ENCODE results near the gene CDH8.

The CDH8 gene

GRCh38 chr16:61885343-61885742 lies 150.9 kb downstream of the CDH8 start:
- TF ChIP-seq EZH2phosphoT487 (conservative IDR thresholded peaks at IDR 0.05; ENCODE audit: low read length) (no peak), CTCF (IDR thresholded peaks at IDR 0.05; ENCODE audit: insufficient read depth, low read length, poor library complexity, severe bottlenecking) (no peak)
- Histone ChIP-seq H3K4me3 (ENCODE audit: insufficient read depth, low read length, poor library complexity, severe bottlenecking) (no peak overlapping the region), H3K27ac (ENCODE audit: low read depth, low read length) (no peak overlapping the region)

GRCh38 chr16:61879306-61879705 lies 156.9 kb downstream of the CDH8 start:
- no peaks in the 10 kb centered on the region for H3K9me2 ChIP-seq (replicated peaks; ENCODE audit: insufficient read depth, low read length)
- no peak overlapping the region for H3K27ac ChIP-seq (ENCODE audit: low read depth, low read length)
- no peaks in the 10 kb centered on the region for H3F3A ChIP-seq (ENCODE audit: insufficient read depth)
- no peaks in the 10 kb centered on the region for H3K27me3 ChIP-seq (ENCODE audit: low read length)
- no peaks in the 10 kb centered on the region for H3K79me2 ChIP-seq (ENCODE audit: insufficient read depth, low read length)
- no peak overlapping the region for H3K4me3 ChIP-seq (ENCODE audit: insufficient read depth, low read length, poor library complexity, severe bottlenecking)
- H2AFZ ChIP-seq (ENCODE audit: low read depth, low read length, severe bottlenecking), result no peak overlapping the region
- no peak overlapping the region for H3K9ac ChIP-seq (ENCODE audit: low read length)
- H3K9me3 ChIP-seq (ENCODE audit: insufficient read depth, low read length), result no peaks in the 10 kb centered on the region
- no peak overlapping the region for H3K4me2 ChIP-seq (ENCODE audit: low read depth, low read length, poor library complexity, severe bottlenecking)
- no peaks in the 10 kb centered on the region for H3K36me3 ChIP-seq (ENCODE audit: low read length)
- TF ChIP-seq CTCF (IDR thresholded peaks at IDR 0.05; ENCODE audit: insufficient read depth, low read length, poor library complexity, severe bottlenecking) (no peak), EZH2phosphoT487 (conservative IDR thresholded peaks at IDR 0.05; ENCODE audit: low read length) (no peak)
- no peaks in the 10 kb centered on the region for H4K20me1 ChIP-seq (ENCODE audit: low read depth, low read length)

More at GRCh38 chr16:61885343-61885742, 150.9 kb downstream of the CDH8 start:
- H3K9me2 ChIP-seq (replicated peaks; ENCODE audit: insufficient read depth, low read length), result no peaks in the 10 kb centered on the region
- H3K9me3 ChIP-seq (ENCODE audit: insufficient read depth, low read length), result no peaks in the 10 kb centered on the region
- no peak overlapping the region for H3K9ac ChIP-seq (ENCODE audit: low read length)
- H3K27me3 ChIP-seq (ENCODE audit: low read length), result no peaks in the 10 kb centered on the region
- no peaks in the 10 kb centered on the region for H3K36me3 ChIP-seq (ENCODE audit: low read length)
- H3K4me2 ChIP-seq (ENCODE audit: low read depth, low read length, poor library complexity, severe bottlenecking), result no peak overlapping the region
- H3K79me2 ChIP-seq (ENCODE audit: insufficient read depth, low read length), result no peaks in the 10 kb centered on the region
- H4K20me1 ChIP-seq (ENCODE audit: low read depth, low read length), result no peaks in the 10 kb centered on the region
- no peak overlapping the region for H2AFZ ChIP-seq (ENCODE audit: low read depth, low read length, severe bottlenecking)
- no peaks in the 10 kb centered on the region for H3F3A ChIP-seq (ENCODE audit: insufficient read depth)

GRCh38 chr16:61877436-61877835 lies 158.8 kb downstream of the CDH8 start:
- Histone ChIP-seq H3K9me3 (ENCODE audit: insufficient read depth, low read length) (no peaks in the 10 kb centered on the region), H3K27ac (ENCODE audit: low read depth, low read length) (no peak overlapping the region), H3K79me2 (ENCODE audit: insufficient read depth, low read length) (no peaks in the 10 kb centered on the region), H3K9me2 (replicated peaks; ENCODE audit: insufficient read depth, low read length) (no peaks in the 10 kb centered on the region), H3K36me3 (ENCODE audit: low read length) (no peaks in the 10 kb centered on the region), H3K9ac (ENCODE audit: low read length) (no peak overlapping the region), H3K4me2 (ENCODE audit: low read depth, low read length, poor library complexity, severe bottlenecking) (no peak overlapping the region), H3F3A (ENCODE audit: insufficient read depth) (no peaks in the 10 kb centered on the region), H4K20me1 (ENCODE audit: low read depth, low read length) (no peaks in the 10 kb centered on the region), H3K4me3 (ENCODE audit: insufficient read depth, low read length, poor library complexity, severe bottlenecking) (no peak overlapping the region), H3K27me3 (ENCODE audit: low read length) (no peaks in the 10 kb centered on the region), H2AFZ (ENCODE audit: low read depth, low read length, severe bottlenecking) (no peak overlapping the region)
- TF ChIP-seq EZH2phosphoT487 (conservative IDR thresholded peaks at IDR 0.05; ENCODE audit: low read length) (no peak), CTCF (IDR thresholded peaks at IDR 0.05; ENCODE audit: insufficient read depth, low read length, poor library complexity, severe bottlenecking) (no peak)

- Histone ChIP-seq H4K20me1 (ENCODE audit: low read depth, low read length) (no peaks in the 10 kb centered on the region), H3K79me2 (ENCODE audit: insufficient read depth, low read length) (no peaks in the 10 kb centered on the region), H2AFZ (ENCODE audit: low read depth, low read length, severe bottlenecking) (no peak overlapping the region), H3K9me3 (ENCODE audit: insufficient read depth, low read length) (no peaks in the 10 kb centered on the region), H3K27me3 (ENCODE audit: low read length) (no peaks in the 10 kb centered on the region), H3K36me3 (ENCODE audit: low read length) (no peaks in the 10 kb centered on the region), H3K27ac (ENCODE audit: low read depth, low read length) (no peak overlapping the region), H3K4me2 (ENCODE audit: low read depth, low read length, poor library complexity, severe bottlenecking) (no peak overlapping the region), H3K4me3 (ENCODE audit: insufficient read depth, low read length, poor library complexity, severe bottlenecking) (no peak overlapping the region), H3F3A (ENCODE audit: insufficient read depth) (no peaks in the 10 kb centered on the region), H3K9ac (ENCODE audit: low read length) (no peak overlapping the region), H3K9me2 (replicated peaks; ENCODE audit: insufficient read depth, low read length) (no peaks in the 10 kb centered on the region)
- no peak for TF ChIP-seq CTCF (IDR thresholded peaks at IDR 0.05; ENCODE audit: insufficient read depth, low read length, poor library complexity, severe bottlenecking)
- no peak for TF ChIP-seq EZH2phosphoT487 (conservative IDR thresholded peaks at IDR 0.05; ENCODE audit: low read length)
Measured at GRCh38 chr16:61872778-61873119, 163.5 kb downstream of the CDH8 start.
